BLaER1 treated with 17β-estradiol and CSF1 and Interleukin-3, amounts not matched to agents 10 nM and 100 nM (cell line): ENCODE measurements around the gene FXYD6.

Experiments used
- H3K27ac ChIP-seq, 11 experiments: shearing (Covaris generic); formaldehyde crosslinking; 2 replicates each; pipeline ENCODE4 v1.8.1; 2022
- H3K27me3 ChIP-seq, 11 experiments: shearing (Covaris generic); formaldehyde crosslinking; 2 replicates each; pipeline ENCODE4 v1.8.1; 2022
- H3K36me3 ChIP-seq, 11 experiments: shearing (Covaris generic); formaldehyde crosslinking; 2 replicates each; pipeline ENCODE4 v1.8.1; 2022
- H3K4me1 ChIP-seq, 10 experiments: shearing (Covaris generic); formaldehyde crosslinking; 2 replicates each; pipeline ENCODE4 v1.8.1; 2022
- H3K4me2 ChIP-seq, 11 experiments: shearing (Covaris generic); formaldehyde crosslinking; 2 replicates each; pipeline ENCODE4 v1.8.1; 2022
- H3K4me3 ChIP-seq, 10 experiments: shearing (Covaris generic); formaldehyde crosslinking; 2 replicates each; pipeline ENCODE4 v1.8.1; 2022
- H3K9ac ChIP-seq, 11 experiments: shearing (Covaris generic); formaldehyde crosslinking; 2 replicates each; pipeline ENCODE4 v1.8.1; 2022
- H3K9me3 ChIP-seq, 11 experiments: shearing (Covaris generic); formaldehyde crosslinking; replicated peaks in 1 of 11; 2 replicates each; pipeline ENCODE4 v1.8.1; 2022
- H4K20me1 ChIP-seq, 11 experiments: shearing (Covaris generic); formaldehyde crosslinking; 2 replicates each; pipeline ENCODE4 v1.8.1; 2022
- Cebpa-rat ChIP-seq, 11 experiments: shearing (Covaris generic); IDR thresholded peaks; 2 replicates each; pipeline ENCODE4 v1.8.1; 2022

FXYD6 gene

DNA sequence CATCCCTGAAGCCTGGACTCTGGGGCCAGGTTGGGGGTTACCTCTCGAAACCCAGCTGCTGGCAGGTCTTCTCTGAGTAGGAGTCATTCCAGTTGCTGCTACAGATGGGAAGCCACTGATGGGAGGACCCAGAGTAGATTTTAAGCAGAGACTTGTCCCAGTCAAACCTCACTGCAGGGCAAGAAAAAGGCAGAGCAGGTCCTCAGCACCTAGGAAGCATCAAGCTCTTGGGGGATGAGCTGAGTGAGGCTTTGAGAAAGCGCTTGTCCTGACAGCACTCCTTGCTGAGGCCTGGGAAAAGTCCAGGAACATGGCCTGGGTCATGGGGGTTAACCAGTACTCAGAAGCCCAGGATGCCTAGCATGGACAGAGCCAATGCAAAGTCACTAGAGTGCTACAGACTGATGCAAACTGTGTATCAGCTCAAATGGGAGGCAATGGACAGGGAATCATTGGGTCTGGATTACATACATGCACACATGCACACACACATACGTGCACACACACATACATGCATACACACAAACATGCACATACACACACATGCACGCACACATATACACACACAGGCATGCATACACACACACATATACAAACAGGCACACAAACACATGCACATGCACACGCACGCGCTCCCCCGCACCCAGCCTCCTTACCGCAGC, 37.4 kb upstream of the FXYD6 start:
- H3K27me3 ChIP-seq = no peaks in the 10 kb centered on the region
- H3K4me3 ChIP-seq = no peak overlapping the region
- no peak for TF ChIP-seq Cebpa-rat (IDR thresholded peaks at IDR 0.05)
- peaks cover 0 to 13% (median 2%) of the 10 kb centered on the region in 10 experiments; a peak in 6 of 20 replicates for H3K4me1 ChIP-seq
- H3K4me2 ChIP-seq = no peak overlapping the region
- H3K27ac ChIP-seq = no peak overlapping the region
- H3K9me3 ChIP-seq = no peaks in the 10 kb centered on the region
- peaks cover 0 to 3% (median 0%) of the 10 kb centered on the region in 11 experiments; a peak in 2 of 22 replicates for H4K20me1 ChIP-seq
- H3K36me3 ChIP-seq = no peaks in the 10 kb centered on the region
- no peak overlapping the region for H3K9ac ChIP-seq

DNA sequence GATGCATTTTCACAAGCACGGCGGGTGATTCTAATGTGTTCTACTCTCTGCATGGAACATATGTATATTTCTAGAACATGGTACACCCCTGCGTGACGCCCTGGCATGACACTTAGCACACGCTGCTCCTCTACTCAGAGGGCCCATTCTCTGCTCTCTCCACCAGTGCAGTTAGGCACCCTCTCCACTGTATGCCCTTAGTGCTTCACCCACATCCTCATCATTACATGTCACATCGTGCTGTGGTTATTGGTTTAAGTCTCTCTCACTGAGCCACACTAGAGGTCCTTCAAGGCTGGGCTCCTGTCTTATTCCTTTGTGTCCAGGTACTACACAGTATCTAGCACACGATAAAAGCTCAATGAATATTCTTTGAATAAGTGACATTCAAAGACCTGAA, 36.0 kb upstream of the FXYD6 start:
- Histone ChIP-seq H3K4me1 (peaks cover 0 to 16% (median 3%) of the 10 kb centered on the region in 10 experiments; a peak in 10 of 20 replicates), H3K27me3 (no peaks in the 10 kb centered on the region), H3K36me3 (no peaks in the 10 kb centered on the region), H3K27ac (no peak overlapping the region), H3K9ac (no peak overlapping the region), H4K20me1 (no peaks in the 10 kb centered on the region), H3K4me2 (no peak overlapping the region), H3K9me3 (no peaks in the 10 kb centered on the region), H3K4me3 (no peak overlapping the region)
- TF ChIP-seq Cebpa-rat (IDR thresholded peaks at IDR 0.05) = no peak

DNA sequence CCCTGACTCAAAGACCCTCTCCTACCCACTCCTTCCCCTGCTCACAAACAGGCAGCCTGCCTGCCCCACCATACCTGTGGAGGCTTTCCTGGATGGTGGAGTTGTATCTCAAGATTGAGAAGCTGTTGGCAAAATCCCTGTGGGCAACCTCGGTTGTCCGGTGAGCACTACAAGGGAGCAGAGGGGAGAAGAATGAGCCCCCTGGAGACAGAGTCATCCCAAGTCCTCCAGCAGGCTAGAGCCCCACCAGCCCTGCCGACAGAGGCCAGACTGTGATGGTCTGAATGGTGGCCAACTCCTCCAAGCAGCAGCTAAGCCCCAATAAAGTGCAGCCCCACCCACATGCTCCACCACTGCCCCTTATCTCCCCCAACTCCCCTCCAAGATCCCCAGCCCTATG, 35.2 kb upstream of the FXYD6 start:
- Histone ChIP-seq H4K20me1 (no peaks in the 10 kb centered on the region), H3K4me3 (no peak overlapping the region), H3K36me3 (no peaks in the 10 kb centered on the region), H3K27ac (no peak overlapping the region), H3K4me1 (peaks cover 0 to 21% (median 4%) of the 10 kb centered on the region in 10 experiments; a peak in 10 of 20 replicates), H3K4me2 (no peak overlapping the region), H3K9me3 (no peaks in the 10 kb centered on the region), H3K27me3 (no peaks in the 10 kb centered on the region), H3K9ac (no peak overlapping the region)
- no peak for TF ChIP-seq Cebpa-rat (IDR thresholded peaks at IDR 0.05)

DNA sequence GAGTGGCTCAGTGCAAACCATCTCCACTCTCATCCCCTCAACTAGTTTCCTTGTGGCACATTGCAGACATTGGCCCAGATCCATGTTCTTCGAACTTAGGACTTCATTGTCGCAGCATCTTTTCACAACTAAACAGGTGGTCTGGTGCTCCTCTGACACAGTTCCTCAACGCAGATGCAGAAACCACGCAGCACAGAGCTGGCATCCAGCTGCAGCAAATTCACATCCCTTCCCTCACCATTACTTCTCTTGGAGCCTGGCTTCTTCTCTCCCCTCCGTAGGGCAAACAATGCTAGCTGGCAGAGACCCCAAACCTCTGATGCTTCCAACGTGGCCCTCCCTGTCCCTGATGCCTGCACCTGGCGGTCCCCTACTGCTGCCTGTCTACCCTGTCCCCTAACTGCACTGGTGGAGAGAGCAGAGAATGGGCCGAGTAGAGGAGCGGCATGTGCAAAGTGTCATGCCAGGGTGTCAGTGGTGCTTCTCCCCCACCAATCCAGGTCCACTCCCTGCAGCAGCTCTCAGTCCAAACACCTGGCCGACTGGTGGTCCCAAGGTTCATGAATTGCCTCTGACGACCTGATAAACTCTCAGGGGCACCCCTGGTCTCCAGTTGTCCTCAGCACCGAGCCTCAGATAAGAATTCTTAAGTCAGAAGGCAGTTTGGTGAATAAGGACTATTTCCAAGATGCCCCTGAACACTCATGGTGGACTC, 34.6 kb upstream of the FXYD6 start:
- H4K20me1 ChIP-seq = no peaks in the 10 kb centered on the region
- H3K9me3 ChIP-seq = no peaks in the 10 kb centered on the region
- H3K27ac ChIP-seq = no peak overlapping the region
- peaks cover 0 to 21% (median 3%) of the 10 kb centered on the region in 10 experiments; a peak in 10 of 20 replicates for H3K4me1 ChIP-seq
- H3K27me3 ChIP-seq = no peaks in the 10 kb centered on the region
- H3K4me2 ChIP-seq = peak overlapping the region in 1 of 11 experiments; percentile 13; a peak in 1 of 22 replicates
- TF ChIP-seq Cebpa-rat (IDR thresholded peaks at IDR 0.05) = no peak
- H3K9ac ChIP-seq = no peak overlapping the region
- H3K36me3 ChIP-seq = no peaks in the 10 kb centered on the region
- no peak overlapping the region for H3K4me3 ChIP-seq

DNA sequence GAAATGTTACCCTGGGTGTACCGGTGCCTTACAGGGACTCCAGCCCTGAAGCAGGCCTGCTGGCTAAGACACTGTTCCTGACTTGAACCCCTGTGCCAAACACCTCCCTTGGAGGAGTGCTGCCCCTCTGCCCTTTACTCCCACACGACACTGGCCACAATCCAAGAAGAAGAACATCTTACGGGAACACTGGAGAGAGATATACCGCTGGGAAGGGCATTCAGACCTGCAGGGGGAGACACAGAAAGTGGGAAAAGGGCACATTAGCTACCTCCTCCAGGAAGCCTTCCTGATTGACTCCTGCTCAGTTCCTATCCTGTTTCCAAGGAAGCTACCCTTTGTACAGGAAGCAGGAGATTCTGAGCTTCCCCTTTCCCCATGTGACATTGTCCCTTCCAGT, 34.1 kb upstream of the FXYD6 start:
- no peaks in the 10 kb centered on the region for H3K36me3 ChIP-seq
- no peaks in the 10 kb centered on the region for H3K27me3 ChIP-seq
- H4K20me1 ChIP-seq = no peaks in the 10 kb centered on the region
- no peaks in the 10 kb centered on the region for H3K9me3 ChIP-seq
- H3K4me1 ChIP-seq = peaks cover 0 to 21% (median 3%) of the 10 kb centered on the region in 10 experiments; a peak in 10 of 20 replicates
- no peak for TF ChIP-seq Cebpa-rat (IDR thresholded peaks at IDR 0.05)
- H3K4me2 ChIP-seq = peak overlapping the region in 1 of 11 experiments; percentile 13; a peak in 1 of 22 replicates
- H3K4me3 ChIP-seq = no peak overlapping the region
- no peak overlapping the region for H3K27ac ChIP-seq
- H3K9ac ChIP-seq = no peak overlapping the region

DNA sequence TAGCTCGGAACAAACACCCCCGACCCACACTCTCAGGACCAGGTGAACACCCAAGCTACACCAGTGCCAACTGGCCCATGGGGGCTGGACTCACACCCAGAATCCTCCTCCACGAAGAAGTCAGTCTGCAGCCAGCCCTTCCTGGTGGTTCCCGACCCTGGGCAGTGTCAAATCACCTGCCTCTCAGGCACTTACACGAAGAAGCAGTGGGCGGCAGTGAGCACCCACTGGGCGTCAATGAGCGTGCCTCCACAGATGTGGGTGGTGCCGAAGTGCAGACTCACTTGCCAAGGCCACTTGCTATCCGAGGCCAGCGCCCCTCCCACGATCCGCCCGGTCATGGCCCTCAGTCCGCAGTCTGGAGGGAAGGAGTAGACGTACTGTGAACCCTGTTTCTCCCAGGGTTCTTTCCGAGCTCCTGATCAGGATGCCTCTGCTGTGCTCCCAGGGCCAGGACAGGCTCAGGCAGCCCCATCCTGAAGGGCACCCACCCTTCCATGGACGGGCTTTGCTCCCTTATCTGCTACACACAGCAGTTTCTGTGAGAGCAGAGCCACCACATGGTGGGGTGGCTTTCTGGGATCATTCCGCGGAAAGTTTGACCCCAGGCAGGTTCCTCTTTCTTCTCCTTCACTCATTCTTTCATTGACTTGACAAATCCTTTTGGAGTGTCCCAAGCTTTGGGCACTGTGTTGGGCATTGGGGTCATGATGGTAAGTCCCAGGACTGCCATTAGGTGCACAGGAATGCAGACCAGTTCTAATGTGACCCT, 33.3 kb upstream of the FXYD6 start:
- Histone ChIP-seq H4K20me1 (no peaks in the 10 kb centered on the region), H3K4me2 (no peak overlapping the region), H3K27me3 (no peaks in the 10 kb centered on the region), H3K9me3 (no peaks in the 10 kb centered on the region), H3K4me3 (no peak overlapping the region), H3K27ac (no peak overlapping the region), H3K4me1 (peaks cover 0 to 15% (median 0%) of the 10 kb centered on the region in 10 experiments; a peak in 7 of 20 replicates), H3K9ac (no peak overlapping the region), H3K36me3 (no peaks in the 10 kb centered on the region)
- TF ChIP-seq Cebpa-rat (IDR thresholded peaks at IDR 0.05) = no peak

DNA sequence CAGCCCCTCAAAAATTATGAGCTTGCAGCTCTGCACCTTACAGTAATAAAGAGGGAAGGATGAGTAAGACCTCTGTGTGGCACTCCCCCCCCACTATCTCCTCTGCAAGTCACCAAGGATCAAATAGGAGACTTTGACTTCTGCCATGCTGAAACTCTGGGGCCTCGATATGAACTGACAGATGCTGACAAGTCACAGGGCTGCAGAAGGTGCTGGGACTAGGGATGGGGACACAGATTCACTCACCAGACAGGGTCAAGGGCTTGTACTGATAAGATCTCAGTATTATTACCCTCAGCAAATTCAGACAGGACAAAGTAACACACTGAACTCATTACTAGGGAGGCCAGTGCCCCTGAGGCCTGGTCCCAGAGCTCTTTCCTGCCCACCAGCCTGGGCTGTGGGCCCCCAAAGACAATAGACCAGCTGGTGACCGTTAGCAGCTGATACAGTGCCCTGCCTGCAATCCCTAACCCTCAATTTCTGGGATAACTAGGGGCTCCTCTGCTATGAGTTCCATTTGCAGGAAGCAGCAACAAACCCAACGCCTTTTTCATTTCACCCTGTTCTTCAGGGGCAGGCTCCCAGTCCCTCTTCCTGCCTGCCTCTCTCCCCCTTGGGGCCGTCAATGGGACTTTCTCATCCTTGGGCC, 32.6 kb upstream of the FXYD6 start:
- no peak for TF ChIP-seq Cebpa-rat (IDR thresholded peaks at IDR 0.05)
- no peak overlapping the region for H3K4me2 ChIP-seq
- H3K27ac ChIP-seq = no peak overlapping the region
- H3K36me3 ChIP-seq = no peaks in the 10 kb centered on the region
- no peaks in the 10 kb centered on the region for H4K20me1 ChIP-seq
- H3K4me1 ChIP-seq = peaks cover 0 to 18% (median 4%) of the 10 kb centered on the region in 10 experiments; a peak in 17 of 20 replicates
- no peaks in the 10 kb centered on the region for H3K27me3 ChIP-seq
- no peak overlapping the region for H3K4me3 ChIP-seq
- H3K9me3 ChIP-seq = no peaks in the 10 kb centered on the region
- no peak overlapping the region for H3K9ac ChIP-seq

DNA sequence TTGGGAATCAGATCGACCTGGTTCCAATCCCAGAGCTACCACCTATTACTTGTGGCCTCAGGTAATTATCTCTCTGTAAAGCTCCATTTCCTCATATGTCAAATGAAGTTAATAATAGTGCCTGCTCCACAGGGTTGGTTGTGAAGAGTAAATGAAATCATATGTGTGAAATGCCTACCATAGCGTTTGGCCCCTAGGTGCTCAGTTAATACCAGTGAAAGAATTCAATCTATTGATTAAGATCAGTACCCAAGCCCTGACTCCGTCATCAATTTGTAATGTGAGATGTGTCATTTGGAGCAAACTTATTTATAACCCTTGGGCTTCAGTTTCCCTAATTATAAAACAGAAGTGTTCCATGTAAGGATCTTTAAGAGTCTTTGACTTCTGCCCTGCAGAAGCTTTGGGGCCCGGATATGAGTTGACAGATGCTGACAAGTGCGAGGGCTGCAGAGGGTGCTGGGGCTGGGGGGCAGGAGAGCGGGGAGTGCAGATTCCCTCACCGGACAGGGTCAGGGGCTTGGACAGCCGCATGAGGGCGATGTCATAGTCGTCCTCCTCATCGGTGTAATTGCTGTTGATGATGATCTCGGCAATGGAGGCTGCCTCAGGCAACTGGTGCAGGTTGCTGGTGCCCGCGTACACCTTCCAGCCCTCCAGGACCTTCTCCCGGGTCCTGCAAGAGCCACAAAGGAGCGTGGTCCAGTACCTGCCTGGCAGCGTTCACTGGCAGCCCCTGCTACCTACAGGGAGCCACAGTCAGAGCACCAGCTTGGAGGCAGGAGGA, 31.8 kb upstream of the FXYD6 start:
- Histone ChIP-seq H3K4me1 (peaks cover 0 to 22% (median 8%) of the 10 kb centered on the region in 10 experiments; a peak in 17 of 20 replicates), H3K4me3 (no peak overlapping the region), H3K9me3 (no peaks in the 10 kb centered on the region), H4K20me1 (no peaks in the 10 kb centered on the region), H3K27me3 (no peaks in the 10 kb centered on the region), H3K36me3 (no peaks in the 10 kb centered on the region), H3K9ac (no peak overlapping the region), H3K27ac (no peak overlapping the region), H3K4me2 (no peak overlapping the region)
- TF ChIP-seq Cebpa-rat (IDR thresholded peaks at IDR 0.05) = no peak
